Measurements from ENCODE around the gene DNAJC5. TPM values are rescaled to one million over a fixed set of nuclear protein-coding genes. Genes with fewer than 3 reads are reported as not detected.
A peak's percentile ranks its signal among the peaks of the same experiment; 100 is the strongest.

The DNAJC5 gene
- total and polyA plus RNA-seq, 9 of the 15 experiments (the other 6 are each of a cell fraction or from before 2014, with no cell fraction given) = 0.95 to 42.8 (median 23.4) TPM

GRCh38 chr20:63980806-63981728 is 86.1 kb downstream of the DNAJC5 start, which contains the start of gene PRPF6 (continued):
- TF ChIP-seq PKNOX1 (IDR thresholded peaks at IDR 0.05) = peak; percentile 76
- TF ChIP-seq PRPF4 (IDR thresholded peaks at IDR 0.05; ENCODE audit: insufficient read depth, low read depth, low read length, poor library complexity, severe bottlenecking) = no peak
- peak in 1 of 2 experiments; percentile 57; a peak in 1 of 4 replicates for TF ChIP-seq RCOR1 (IDR thresholded peaks at IDR 0.05; ENCODE audit: borderline replicate concordance in 1 of 2, low read depth in 2 of 2, low read length in 2 of 2)
- TF ChIP-seq TFAP4 (CRISPR knock-in tag; IDR thresholded peaks at IDR 0.05; ENCODE audit: borderline replicate concordance) = peak; percentile 89
- TF ChIP-seq ZC3H8 (IDR thresholded peaks at IDR 0.05) = no peak
- peak; percentile 43 to 60; a peak in 2 of 4 replicates for TF ChIP-seq SIX5 (IDR thresholded peaks at IDR 0.05; ENCODE audit: borderline replicate concordance in 1 of 2, insufficient read depth in 1 of 2, low read depth in 1 of 2, low read length in 2 of 2)
- peak; percentile 97 for TF ChIP-seq ZBTB7A (IDR thresholded peaks at IDR 0.05; ENCODE audit: borderline replicate concordance, control insufficient read depth, low read depth, low read length)
- TF ChIP-seq MTA1 (IDR thresholded peaks at IDR 0.05; ENCODE audit: borderline replicate concordance) = peak; percentile 98
- peak; percentile 90 for TF ChIP-seq ZNF609 (CRISPR knock-in tag; IDR thresholded peaks at IDR 0.05; ENCODE audit: borderline replicate concordance)
- peak; percentile 72; the same call in 1 of the 2 replicates for TF ChIP-seq ZBED1 (IDR thresholded peaks at IDR 0.05)
- peak; percentile 21; the same call in 1 of the 2 replicates for TF ChIP-seq NCOR1 (IDR thresholded peaks at IDR 0.05)
- peak; percentile 33 for TF ChIP-seq EP300 (IDR thresholded peaks at IDR 0.05; ENCODE audit: low read length)
- peak; percentile 53 for TF ChIP-seq TBP (optimal IDR thresholded peaks at IDR 0.05; ENCODE audit: low read depth, low read length)
- peak; percentile 27; the same call in 1 of the 2 replicates for TF ChIP-seq NFRKB (IDR thresholded peaks at IDR 0.05; ENCODE audit: low read depth)
- TF ChIP-seq ATF1 (CRISPR knock-in tag; IDR thresholded peaks at IDR 0.05) = peak; percentile 85
- peak; percentile 99 for TF ChIP-seq ATF1 (tag; IDR thresholded peaks at IDR 0.05)
- TF ChIP-seq TCF7 (IDR thresholded peaks at IDR 0.05; ENCODE audit: borderline replicate concordance) = peak; percentile 88
- peak; percentile 42 for TF ChIP-seq PCBP1 (IDR thresholded peaks at IDR 0.05; ENCODE audit: low read depth, low read length, poor library complexity, severe bottlenecking)
- TF ChIP-seq MTA2 (IDR thresholded peaks at IDR 0.05; ENCODE audit: low read depth) = peak; percentile 60
- TF ChIP-seq ZNF764 (CRISPR knock-in tag; IDR thresholded peaks at IDR 0.05; ENCODE audit: low read depth) = peak; percentile 77; the same call in 1 of the 2 replicates
- TF ChIP-seq PHB (CRISPR knock-in tag; IDR thresholded peaks at IDR 0.05) = peak; percentile 78; the same call in 1 of the 2 replicates
- peak; percentile 87 for TF ChIP-seq ETV1 (tag; conservative IDR thresholded peaks at IDR 0.05; ENCODE audit: low read depth)
